Measurements from ENCODE around the gene STX4.

The STX4 gene

DNA sequence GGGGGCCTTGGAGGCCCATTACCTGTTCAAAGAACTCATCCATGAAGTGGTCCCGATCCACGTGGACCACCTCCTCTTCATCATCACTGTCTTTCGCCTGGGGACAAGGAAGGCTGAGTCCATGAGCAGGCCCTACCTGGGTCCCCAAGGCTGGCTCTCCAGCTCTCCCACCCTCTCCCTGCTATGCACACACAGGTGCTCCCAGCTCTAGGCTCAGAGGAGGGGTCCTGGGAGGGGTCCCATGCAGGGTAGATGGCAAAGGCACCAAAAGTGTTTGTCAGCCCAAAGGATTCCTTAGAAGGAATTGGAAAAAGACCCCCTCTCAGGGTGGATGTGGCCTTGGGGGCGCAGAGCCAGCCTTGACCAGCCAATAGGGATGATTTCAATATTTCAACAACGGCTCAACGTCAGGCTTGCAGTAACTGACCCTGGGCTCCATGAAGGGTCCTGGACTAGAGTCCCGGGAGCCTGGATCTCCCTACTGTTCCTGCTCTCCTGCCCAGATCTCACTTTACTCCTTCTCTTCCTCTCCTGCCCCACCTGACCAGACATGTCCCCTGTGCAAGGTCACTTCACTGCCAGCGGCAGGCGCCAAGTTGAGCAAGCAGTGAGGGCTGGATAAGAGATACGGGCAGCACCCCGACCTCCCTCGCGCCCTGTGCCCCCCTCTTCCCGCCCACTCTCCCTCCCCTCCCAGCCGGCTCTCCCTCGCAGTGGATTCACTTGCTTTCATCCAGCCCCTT lies 31.7 kb upstream of the STX4 start:
- no peak overlapping the region for H3K4me3 ChIP-seq (IDR thresholded peaks at IDR 0.05; ENCODE audit: insufficient read depth, low read depth, low read length)
- no peak overlapping the region for H2AFZ ChIP-seq (ENCODE audit: low read depth)
- H4K20me1 ChIP-seq (ENCODE audit: insufficient read depth) = no peaks in the 10 kb centered on the region
- H3K79me2 ChIP-seq (ENCODE audit: insufficient read depth, low read depth) = no peaks in the 10 kb centered on the region
- no peak overlapping the region for H3K27ac ChIP-seq
- no peak overlapping the region for H3K4me2 ChIP-seq
- no peak overlapping the region for H3K9ac ChIP-seq
- H3K4me1 ChIP-seq (ENCODE audit: low read depth, poor library complexity, severe bottlenecking) = peaks cover 4% of the 10 kb centered on the region
- TF ChIP-seq, protein P1, sequence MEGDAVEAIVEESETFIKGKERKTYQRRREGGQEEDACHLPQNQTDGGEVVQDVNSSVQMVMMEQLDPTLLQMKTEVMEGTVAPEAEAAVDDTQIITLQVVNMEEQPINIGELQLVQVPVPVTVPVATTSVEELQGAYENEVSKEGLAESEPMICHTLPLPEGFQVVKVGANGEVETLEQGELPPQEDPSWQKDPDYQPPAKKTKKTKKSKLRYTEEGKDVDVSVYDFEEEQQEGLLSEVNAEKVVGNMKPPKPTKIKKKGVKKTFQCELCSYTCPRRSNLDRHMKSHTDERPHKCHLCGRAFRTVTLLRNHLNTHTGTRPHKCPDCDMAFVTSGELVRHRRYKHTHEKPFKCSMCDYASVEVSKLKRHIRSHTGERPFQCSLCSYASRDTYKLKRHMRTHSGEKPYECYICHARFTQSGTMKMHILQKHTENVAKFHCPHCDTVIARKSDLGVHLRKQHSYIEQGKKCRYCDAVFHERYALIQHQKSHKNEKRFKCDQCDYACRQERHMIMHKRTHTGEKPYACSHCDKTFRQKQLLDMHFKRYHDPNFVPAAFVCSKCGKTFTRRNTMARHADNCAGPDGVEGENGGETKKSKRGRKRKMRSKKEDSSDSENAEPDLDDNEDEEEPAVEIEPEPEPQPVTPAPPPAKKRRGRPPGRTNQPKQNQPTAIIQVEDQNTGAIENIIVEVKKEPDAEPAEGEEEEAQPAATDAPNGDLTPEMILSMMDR (conservative IDR thresholded peaks at IDR 0.05; ENCODE audit: low read depth, low read length) = no peak
- H3K36me3 ChIP-seq (ENCODE audit: insufficient read depth) = no peaks in the 10 kb centered on the region
- H3K27me3 ChIP-seq (ENCODE audit: insufficient read depth, low read depth) = peaks cover 27% of the 10 kb centered on the region; the same call in 1 of the 2 replicates

DNA sequence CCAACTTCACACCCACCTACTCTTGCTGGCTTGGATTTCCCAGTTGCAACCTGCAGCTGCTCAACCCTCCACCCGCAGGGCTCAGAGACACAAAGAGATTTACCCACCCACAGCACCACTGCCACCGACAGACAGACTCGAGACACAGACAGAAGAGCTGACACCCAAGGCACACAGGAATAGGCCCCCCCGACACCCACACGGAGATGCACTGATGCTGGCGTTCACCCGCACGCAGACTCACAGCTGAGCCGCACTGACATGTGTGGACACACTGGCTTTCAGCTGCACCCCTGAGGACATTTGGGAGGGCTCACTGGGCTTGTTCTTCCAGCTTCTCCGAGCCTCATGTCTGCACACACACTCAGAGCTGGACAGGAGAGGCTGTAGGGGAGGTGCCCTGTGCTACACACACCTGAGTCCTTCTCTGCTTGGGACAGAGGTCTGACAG lies 31.1 kb upstream of the STX4 start:
- H3K36me3 ChIP-seq (ENCODE audit: insufficient read depth) = no peaks in the 10 kb centered on the region
- H3K9ac ChIP-seq = no peak overlapping the region
- no peak overlapping the region for H3K4me2 ChIP-seq
- H3K27me3 ChIP-seq (ENCODE audit: insufficient read depth, low read depth) = peaks cover 32% of the 10 kb centered on the region; the same call in 1 of the 2 replicates
- no peaks in the 10 kb centered on the region for H3K79me2 ChIP-seq (ENCODE audit: insufficient read depth, low read depth)
- TF ChIP-seq, protein P1 (conservative IDR thresholded peaks at IDR 0.05; ENCODE audit: low read depth, low read length) = no peak
- no peak overlapping the region for H2AFZ ChIP-seq (ENCODE audit: low read depth)
- H3K4me1 ChIP-seq (ENCODE audit: low read depth, poor library complexity, severe bottlenecking) = peaks cover 4% of the 10 kb centered on the region
- no peaks in the 10 kb centered on the region for H4K20me1 ChIP-seq (ENCODE audit: insufficient read depth)
- no peak overlapping the region for H3K27ac ChIP-seq
- no peak overlapping the region for H3K4me3 ChIP-seq (IDR thresholded peaks at IDR 0.05; ENCODE audit: insufficient read depth, low read depth, low read length)

DNA sequence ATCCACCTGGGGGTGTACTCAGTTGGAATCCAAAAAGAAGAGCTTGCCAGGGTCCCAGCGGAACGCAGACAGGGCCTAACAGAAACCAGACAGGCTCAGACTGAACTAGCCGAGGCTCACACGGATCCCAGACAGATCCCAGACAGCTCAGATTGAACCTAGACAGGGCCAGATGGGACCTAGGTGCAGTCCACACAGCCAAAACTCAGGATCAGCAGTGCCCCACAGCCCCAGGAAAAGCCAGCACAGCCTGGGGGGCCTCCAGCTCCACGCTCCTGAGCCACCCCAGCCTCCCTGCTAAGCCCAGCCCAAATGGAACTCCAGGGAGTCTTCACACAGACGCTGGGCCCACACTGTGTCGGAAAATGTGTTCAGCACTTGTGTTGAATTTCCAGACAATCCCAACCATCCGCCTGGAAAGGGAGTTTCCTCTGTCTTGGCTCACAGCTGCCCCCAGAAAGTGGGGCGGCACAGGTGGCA lies 30.5 kb upstream of the STX4 start:
- Histone ChIP-seq H3K79me2 (ENCODE audit: insufficient read depth, low read depth) (no peaks in the 10 kb centered on the region), H3K36me3 (ENCODE audit: insufficient read depth) (no peaks in the 10 kb centered on the region), H3K9ac (no peak overlapping the region), H4K20me1 (ENCODE audit: insufficient read depth) (no peaks in the 10 kb centered on the region), H3K27ac (no peak overlapping the region), H3K27me3 (ENCODE audit: insufficient read depth, low read depth) (peaks cover 38% of the 10 kb centered on the region), H3K4me3 (IDR thresholded peaks at IDR 0.05; ENCODE audit: insufficient read depth, low read depth, low read length) (no peak overlapping the region), H3K4me1 (ENCODE audit: low read depth, poor library complexity, severe bottlenecking) (no peaks in the 10 kb centered on the region), H3K4me2 (no peak overlapping the region), H2AFZ (ENCODE audit: low read depth) (no peak overlapping the region)
- TF ChIP-seq, protein P1 (conservative IDR thresholded peaks at IDR 0.05; ENCODE audit: low read depth, low read length) = no peak

DNA sequence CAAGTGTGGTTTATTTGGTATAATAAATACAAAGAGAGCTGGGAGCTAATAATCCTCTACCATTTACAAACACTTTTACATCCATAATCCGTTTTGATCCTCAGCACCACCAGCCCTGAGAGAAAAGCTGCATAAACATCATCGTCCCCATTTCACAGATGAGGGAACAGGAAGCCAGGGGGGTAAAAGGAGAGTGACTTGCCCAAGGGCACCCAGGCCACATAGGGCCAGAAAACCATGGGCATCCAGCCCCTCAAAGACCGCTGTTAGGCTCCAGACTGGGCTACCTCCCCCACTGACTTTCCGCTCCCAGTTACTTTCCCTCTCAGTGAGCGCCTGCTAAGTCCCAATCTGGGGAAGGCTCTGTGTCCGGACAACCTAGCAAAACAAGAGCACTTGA lies 29.6 kb upstream of the STX4 start:
- Histone ChIP-seq H3K9ac (no peak overlapping the region), H3K27me3 (ENCODE audit: insufficient read depth, low read depth) (peaks cover 44% of the 10 kb centered on the region)
- TF ChIP-seq, protein P1 (conservative IDR thresholded peaks at IDR 0.05; ENCODE audit: low read depth, low read length) = no peak

More for the DNA sequence above, 29.6 kb upstream of the STX4 start:
- H4K20me1 ChIP-seq (ENCODE audit: insufficient read depth) = no peaks in the 10 kb centered on the region
- H3K4me1 ChIP-seq (ENCODE audit: low read depth, poor library complexity, severe bottlenecking) = no peaks in the 10 kb centered on the region
- no peak overlapping the region for H3K4me2 ChIP-seq
- H3K27ac ChIP-seq = no peak overlapping the region
- no peaks in the 10 kb centered on the region for H3K36me3 ChIP-seq (ENCODE audit: insufficient read depth)
- no peak overlapping the region for H3K4me3 ChIP-seq (IDR thresholded peaks at IDR 0.05; ENCODE audit: insufficient read depth, low read depth, low read length)
- no peaks in the 10 kb centered on the region for H3K79me2 ChIP-seq (ENCODE audit: insufficient read depth, low read depth)
- no peak overlapping the region for H2AFZ ChIP-seq (ENCODE audit: low read depth)

Data from KMS-11 (cell line).